C4-2B (cell line): ENCODE measurements around the gene RGS19.

Experiments used
- ZFX ChIP-seq: fragments of 450-650 bp; IDR thresholded peaks from 2 replicates; pipeline ENCODE4 v1.6.1; 2017
- TF ChIP-seq, protein P1 (sequence below): fragments of 450-650 bp; conservative IDR thresholded peaks from 2 replicates; pipeline ENCODE4 v1.5.1; 2017; ENCODE audit warnings: mild to moderate bottlenecking

DNA sequence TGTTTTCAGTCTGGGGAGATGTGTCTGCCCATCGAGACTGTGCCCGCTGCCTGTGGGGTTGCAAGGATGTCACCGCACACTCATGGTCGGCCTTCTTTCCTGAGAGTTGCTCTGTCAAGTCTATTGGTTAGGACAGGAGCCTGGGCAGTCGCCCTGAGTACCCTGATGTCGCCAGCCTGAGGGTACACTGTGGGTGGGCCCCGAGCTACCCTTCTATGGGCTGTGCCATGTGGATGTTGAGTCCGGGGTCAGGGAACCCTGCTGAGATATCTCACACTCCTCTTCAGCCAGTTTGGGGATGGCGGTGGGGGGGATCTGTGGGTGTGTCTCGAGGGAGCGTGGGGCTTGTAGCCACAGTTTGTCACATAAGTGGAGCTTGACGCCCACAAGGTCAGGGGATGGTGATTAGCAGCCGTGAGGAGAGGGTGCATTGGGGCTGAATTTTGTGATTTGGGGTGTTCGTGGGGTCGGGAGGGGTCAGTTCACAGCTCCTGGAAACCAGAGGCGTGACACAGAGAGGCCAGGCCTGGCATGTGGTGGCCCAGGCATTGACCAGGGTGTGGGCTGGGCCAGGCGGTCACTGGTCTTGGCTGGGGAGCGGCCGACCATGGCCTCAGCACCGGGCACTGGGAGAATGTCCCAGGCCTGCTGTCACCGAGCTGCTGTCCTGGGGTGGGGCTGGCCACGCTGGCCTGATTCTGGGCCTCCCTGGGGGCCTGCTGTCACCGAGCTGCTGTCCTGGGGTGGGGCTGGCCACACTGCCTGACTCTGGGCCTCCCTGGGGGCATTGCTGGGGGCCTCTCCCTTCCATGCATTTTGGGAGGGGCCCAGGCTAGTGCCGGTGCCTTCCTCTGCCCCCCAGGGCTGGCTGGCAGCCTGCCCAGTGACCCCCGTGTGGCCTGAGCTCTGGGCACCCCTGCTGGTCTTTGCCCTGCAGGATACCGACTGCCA is 29.7 kb upstream of the RGS19 start:
- TF ChIP-seq, protein P1, sequence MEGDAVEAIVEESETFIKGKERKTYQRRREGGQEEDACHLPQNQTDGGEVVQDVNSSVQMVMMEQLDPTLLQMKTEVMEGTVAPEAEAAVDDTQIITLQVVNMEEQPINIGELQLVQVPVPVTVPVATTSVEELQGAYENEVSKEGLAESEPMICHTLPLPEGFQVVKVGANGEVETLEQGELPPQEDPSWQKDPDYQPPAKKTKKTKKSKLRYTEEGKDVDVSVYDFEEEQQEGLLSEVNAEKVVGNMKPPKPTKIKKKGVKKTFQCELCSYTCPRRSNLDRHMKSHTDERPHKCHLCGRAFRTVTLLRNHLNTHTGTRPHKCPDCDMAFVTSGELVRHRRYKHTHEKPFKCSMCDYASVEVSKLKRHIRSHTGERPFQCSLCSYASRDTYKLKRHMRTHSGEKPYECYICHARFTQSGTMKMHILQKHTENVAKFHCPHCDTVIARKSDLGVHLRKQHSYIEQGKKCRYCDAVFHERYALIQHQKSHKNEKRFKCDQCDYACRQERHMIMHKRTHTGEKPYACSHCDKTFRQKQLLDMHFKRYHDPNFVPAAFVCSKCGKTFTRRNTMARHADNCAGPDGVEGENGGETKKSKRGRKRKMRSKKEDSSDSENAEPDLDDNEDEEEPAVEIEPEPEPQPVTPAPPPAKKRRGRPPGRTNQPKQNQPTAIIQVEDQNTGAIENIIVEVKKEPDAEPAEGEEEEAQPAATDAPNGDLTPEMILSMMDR, result no peak
- no peak for TF ChIP-seq ZFX
